Glutamatergic neuron (in vitro differentiated cells): ENCODE measurements around the gene DDX52. TPM values are rescaled to one million over a fixed set of nuclear protein-coding genes. Genes with fewer than 3 reads are reported as not detected.
"Not testable (repeated sequence)": the region's sequence is repeated elsewhere in the genome, so short reads cannot be mapped to it uniquely, and the experiment has no call there.

Source experiments
- DNase-seq: peaks from one replicate; pipeline ENCODE4 v3.0.0; 2022
- H3K27ac Mint-ChIP-seq: one replicate; pipeline ENCODE4 v1.8.0; 2020; ENCODE audit warnings: mild to moderate bottlenecking, mixed read lengths, inconsistent platforms; ENCODE audit not compliant: unreplicated experiment
- H3K27me3 Mint-ChIP-seq: one replicate; pipeline ENCODE4 v1.8.0; 2020; ENCODE audit warnings: mild to moderate bottlenecking, moderate library complexity, mixed read lengths, inconsistent platforms; ENCODE audit not compliant: unreplicated experiment
- H3K36me3 Mint-ChIP-seq: one replicate; pipeline ENCODE4 v1.8.0; 2020; ENCODE audit warnings: mild to moderate bottlenecking, mixed read lengths, inconsistent platforms; ENCODE audit not compliant: unreplicated experiment
- H3K4me1 Mint-ChIP-seq: one replicate; pipeline ENCODE4 v1.8.0; 2020; ENCODE audit warnings: mild to moderate bottlenecking, low read depth, mixed read lengths, inconsistent platforms; ENCODE audit not compliant: unreplicated experiment
- H3K4me3 Mint-ChIP-seq: one replicate; pipeline ENCODE4 v1.8.0; 2020; ENCODE audit warnings: mild to moderate bottlenecking, mixed read lengths, inconsistent platforms; ENCODE audit not compliant: unreplicated experiment
- H3K9me3 Mint-ChIP-seq: one replicate; pipeline ENCODE4 v1.8.0; 2020; ENCODE audit warnings: mild to moderate bottlenecking, moderate library complexity, mixed read lengths, inconsistent platforms; ENCODE audit not compliant: unreplicated experiment
- CTCF ChIP-seq: fragments of 200-600 bp; sonication (generic); IDR thresholded peaks from one replicate; pipeline ENCODE4 v1.5.0; 2021; ENCODE audit not compliant: partially characterized antibody, unreplicated experiment
- total RNA-seq: library from RNA; stranded (reverse); fragmentation: NEBNext Ultra II Directional; extraction: Animal tissue kit (Norgen Biotek cat#: 25700); gene quantifications from one replicate; pipeline ENCODE4 v1.2.1, GENCODE V29; 2021; ENCODE audit not compliant: unreplicated experiment

DDX52 gene
- total RNA-seq, 1 donor from 2014 or later = 47.4 TPM

GRCh38 chr17:37640015-37640414 lies 3.2 kb downstream of the DDX52 start:
- Mint-ChIP-seq H3K27ac (no peak overlapping the region), H3K4me3 (no peak overlapping the region), H3K27me3 (no peaks in the 10 kb centered on the region), H3K4me1 (peaks cover 5% of the 10 kb centered on the region), H3K9me3 (no peaks in the 10 kb centered on the region), H3K36me3 (no peaks in the 10 kb centered on the region)
- no peak for DNase-seq
- TF ChIP-seq CTCF = no peak

GRCh38 chr17:37637956-37638355 lies 5.3 kb downstream of the DDX52 start:
- DNase-seq = no peak
- no peak overlapping the region for H3K4me3 Mint-ChIP-seq
- no peaks in the 10 kb centered on the region for H3K36me3 Mint-ChIP-seq
- H3K9me3 Mint-ChIP-seq = no peaks in the 10 kb centered on the region
- peaks cover 5% of the 10 kb centered on the region for H3K4me1 Mint-ChIP-seq
- no peak for TF ChIP-seq CTCF
- no peak overlapping the region for H3K27ac Mint-ChIP-seq
- H3K27me3 Mint-ChIP-seq = no peaks in the 10 kb centered on the region

- H3K36me3 Mint-ChIP-seq, H3K4me3 Mint-ChIP-seq, DNase-seq, H3K27me3 Mint-ChIP-seq, H3K4me1 Mint-ChIP-seq, H3K9me3 Mint-ChIP-seq, H3K27ac Mint-ChIP-seq: not testable (repeated sequence)
These were observed 26.8 kb downstream of the DDX52 start for GRCh38 chr17:37616430-37616829.

GRCh38 chr17:37614823-37615222 lies 28.4 kb downstream of the DDX52 start:
- no peaks in the 10 kb centered on the region for H3K27me3 Mint-ChIP-seq
- TF ChIP-seq CTCF = no peak
- DNase-seq = no peak
- peaks cover 3% of the 10 kb centered on the region for H3K9me3 Mint-ChIP-seq
- no peaks in the 10 kb centered on the region for H3K4me1 Mint-ChIP-seq
- no peak overlapping the region for H3K27ac Mint-ChIP-seq
- no peak overlapping the region for H3K4me3 Mint-ChIP-seq
- H3K36me3 Mint-ChIP-seq = no peaks in the 10 kb centered on the region

GRCh38 chr17:37614391-37614790 lies 28.9 kb downstream of the DDX52 start:
- Mint-ChIP-seq H3K27me3 (peaks cover 1% of the 10 kb centered on the region), H3K27ac (no peak overlapping the region), H3K9me3 (peaks cover 3% of the 10 kb centered on the region), H3K36me3 (no peaks in the 10 kb centered on the region), H3K4me3 (no peak overlapping the region), H3K4me1 (no peaks in the 10 kb centered on the region)
- DNase-seq = no peak
- TF ChIP-seq CTCF = no peak

- Mint-ChIP-seq H3K27me3 (peaks cover 1% of the 10 kb centered on the region), H3K4me1 (peaks cover 4% of the 10 kb centered on the region), H3K36me3 (no peaks in the 10 kb centered on the region), H3K9me3 (peaks cover 3% of the 10 kb centered on the region), H3K27ac (peak overlapping the region; percentile 24), H3K4me3 (no peak overlapping the region)
- TF ChIP-seq CTCF = no peak
- no peak for DNase-seq
These were observed 32.3 kb downstream of the DDX52 start for GRCh38 chr17:37610971-37611370.

GRCh38 chr17:37610041-37610420 lies 33.2 kb downstream of the DDX52 start:
- peak overlapping the region; percentile 96 for H3K27ac Mint-ChIP-seq
- not testable (repeated sequence) for H3K9me3 Mint-ChIP-seq, H3K36me3 Mint-ChIP-seq, H3K27me3 Mint-ChIP-seq, DNase-seq
- H3K4me1 Mint-ChIP-seq = peaks cover 13% of the 10 kb centered on the region
- peak overlapping the region; percentile 84 for H3K4me3 Mint-ChIP-seq
